IMR-90 (cell line): ENCODE data around the gene CRYBG2. TPM values are rescaled to one million over a fixed set of nuclear protein-coding genes. Genes with fewer than 3 reads are reported as not detected.

Experiments used
- ATAC-seq: fragments of 200-7000 bp; cut with Tn5 transposase; 2 replicates; pipeline ENCODE4 v1.9.1; 2020; ENCODE audit warnings: low read depth, mild to moderate bottlenecking, moderate library complexity
- BruUV-seq: library from RNA; stranded (reverse); fragments of 400-500 nt; replicated peaks from 2 replicates; lab custom pipeline; 2021; lab: Mats Ljungman, UMichigan
- CTCF ChIA-PET: fragments of 300-600 bp; formaldehyde crosslinking; extraction: SDS; loops from one replicate; lab custom pipeline; 2021; ENCODE audit warnings: antibody characterized with exemption; lab: Yijun Ruan, JAX
- POLR2A ChIA-PET: fragments of 300-600 bp; sonication (Branson Sonifier 250); formaldehyde crosslinking; loops from one replicate; lab custom pipeline; 2022; ENCODE audit warnings: antibody characterized with exemption; ENCODE audit not compliant: unreplicated experiment; lab: Charles Lee
- DNase-seq: peaks from one replicate; pipeline ENCODE4 v3.0.0; 2013
- H2AFZ ChIP-seq: replicated peaks from 2 replicates; pipeline ENCODE3; 2013; ENCODE audit warnings: low read length, mild to moderate bottlenecking; ENCODE audit not compliant: poor library complexity
- H2AK5ac ChIP-seq: 2 replicates; pipeline ENCODE4 v1.6.1; 2013; ENCODE audit warnings: low read depth, low read length, inconsistent platforms
- H2AK9ac ChIP-seq: replicated peaks from 2 replicates; pipeline ENCODE3; 2013; ENCODE audit warnings: mild to moderate bottlenecking, low read depth, low read length, moderate library complexity; ENCODE audit not compliant: poor library complexity
- H2BK120ac ChIP-seq: 2 replicates; pipeline ENCODE4 v1.6.1; 2013; ENCODE audit warnings: low read depth, low read length, inconsistent platforms
- H2BK15ac ChIP-seq: 3 replicates; pipeline ENCODE4 v1.6.1; 2013; ENCODE audit warnings: low read depth, low read length, inconsistent platforms
- H2BK20ac ChIP-seq: 2 replicates; pipeline ENCODE4 v1.6.1; 2013; ENCODE audit warnings: low read depth, mild to moderate bottlenecking, inconsistent platforms, low read length, moderate library complexity
- H2BK5ac ChIP-seq: 2 replicates; pipeline ENCODE4 v1.6.1; 2013; ENCODE audit warnings: mild to moderate bottlenecking, low read depth, low read length, inconsistent platforms; ENCODE audit not compliant: poor library complexity, severe bottlenecking
- H3K14ac ChIP-seq: replicated peaks from 2 replicates; pipeline ENCODE4 v1.6.1; 2013; ENCODE audit warnings: low read depth, low read length, inconsistent platforms
- H3K18ac ChIP-seq: 2 replicates; pipeline ENCODE4 v1.6.1; 2013; ENCODE audit warnings: low read depth, low read length, control low read depth
- H3K23ac ChIP-seq: 2 replicates; pipeline ENCODE4 v1.6.1; 2013; ENCODE audit warnings: low read depth, low read length, inconsistent platforms
- H3K27ac ChIP-seq: 2 replicates; pipeline ENCODE4 v1.5.1; 2013; ENCODE audit warnings: mild to moderate bottlenecking, control low read depth, low read length; ENCODE audit not compliant: insufficient read depth
- H3K27me3 ChIP-seq: 2 replicates; pipeline ENCODE4 v1.6.1; 2013; ENCODE audit warnings: low read length; ENCODE audit not compliant: control insufficient read depth, insufficient read depth
- H3K36me3 ChIP-seq: 2 replicates; pipeline ENCODE4 v1.6.1; 2013; ENCODE audit warnings: low read length, mixed read lengths; ENCODE audit not compliant: control insufficient read depth, insufficient read depth
- H3K4ac ChIP-seq: 2 replicates; pipeline ENCODE4 v1.6.1; 2013; ENCODE audit warnings: low read depth, low read length, inconsistent platforms
- H3K4me1 ChIP-seq: 2 replicates; pipeline ENCODE4 v1.6.1; 2013; ENCODE audit warnings: low read length, mixed read lengths; ENCODE audit not compliant: control insufficient read depth, insufficient read depth
- H3K4me2 ChIP-seq: 2 replicates; pipeline ENCODE4 v1.6.1; 2013; ENCODE audit warnings: low read depth, mild to moderate bottlenecking, control low read depth, low read length, moderate library complexity
- H3K4me3 ChIP-seq: 2 replicates; pipeline ENCODE4 v1.5.1; 2013; ENCODE audit warnings: low read depth, mild to moderate bottlenecking, control low read depth, low read length, moderate library complexity; ENCODE audit not compliant: insufficient read depth
- H3K56ac ChIP-seq: 2 replicates; pipeline ENCODE4 v1.6.1; 2013; ENCODE audit warnings: low read length, inconsistent platforms; ENCODE audit not compliant: insufficient read depth; ENCODE audit errors: extremely low read depth
- H3K79me1 ChIP-seq, 2 experiments: 2 replicates each; pipeline ENCODE4 v1.6.1; 2013; ENCODE audit warnings: low read length in 2 of 2, inconsistent platforms in 1 of 2, low read depth in 1 of 2
- H3K9ac ChIP-seq: 2 replicates; pipeline ENCODE4 v1.6.1; 2013; ENCODE audit warnings: low read depth, low read length, control low read depth
- H3K9me1 ChIP-seq: 2 replicates; pipeline ENCODE4 v1.6.1; 2013; ENCODE audit warnings: low read length, inconsistent platforms; ENCODE audit not compliant: insufficient read depth
- H3K9me3 ChIP-seq: 2 replicates; pipeline ENCODE4 v1.6.1; 2013; ENCODE audit warnings: low read length; ENCODE audit not compliant: control insufficient read depth, insufficient read depth
- H4K20me1 ChIP-seq: 2 replicates; pipeline ENCODE4 v1.6.1; 2013; ENCODE audit warnings: low read length, inconsistent platforms; ENCODE audit not compliant: insufficient read depth
- H4K5ac ChIP-seq: 2 replicates; pipeline ENCODE4 v1.6.1; 2013; ENCODE audit warnings: mild to moderate bottlenecking, low read depth, low read length, control low read depth
- H4K8ac ChIP-seq, 2 experiments: 2 replicates each; pipeline ENCODE4 v1.6.1; 2013; ENCODE audit warnings: low read depth in 2 of 2, low read length in 2 of 2, control low read depth in 1 of 2, inconsistent platforms in 1 of 2
- H4K91ac ChIP-seq: 2 replicates; pipeline ENCODE4 v1.6.1; 2013; ENCODE audit warnings: low read depth, low read length, inconsistent platforms; ENCODE audit not compliant: insufficient read depth
- CEBPB ChIP-seq: IDR thresholded peaks from 2 replicates; pipeline ENCODE4 v1.6.1; 2012; ENCODE audit warnings: low read depth, low read length, improper control_type of control experiment
- CHD1 ChIP-seq: IDR thresholded peaks from 2 replicates; pipeline ENCODE4 v1.6.1; 2012; ENCODE audit warnings: low read depth, low read length, improper control_type of control experiment
- FOS ChIP-seq: fragments of 150-350 bp; IDR thresholded peaks from 2 replicates; pipeline ENCODE4 v1.6.1; 2016; ENCODE audit warnings: low read depth, low read length
- MAZ ChIP-seq: IDR thresholded peaks from 2 replicates; pipeline ENCODE4 v1.6.1; 2012; ENCODE audit warnings: low read depth, mild to moderate bottlenecking, low read length, improper control_type of control experiment, moderate library complexity, borderline replicate concordance
- WGBS, 2 experiments: methylation state at CpG; one replicate each; pipeline versions ENCODE4 v1.1.5 to v1.1.7; 2013; ENCODE audit warnings: missing lambda C conversion rate in 2 of 2; ENCODE audit not compliant: insufficient read length in 1 of 2; ENCODE audit errors: extremely low coverage in 2 of 2; 5-methylcytosine and 5-hydroxymethylcytosine counted together
- dilution Hi-C: fragments of 300-500 bp; cut with HindIII; formaldehyde crosslinking; loops from one replicate; pipeline ENCODE4 v1.14.3; 2018; ENCODE audit warnings: low sequenced_read_pairs; ENCODE audit not compliant: unreplicated experiment
- in situ Hi-C: fragments of 300-500 bp; cut with MboI; formaldehyde crosslinking; loops from 3 replicates; pipeline ENCODE4 v1.14.3; 2019; ENCODE audit warnings: low sequenced_read_pairs, inconsistent platforms, mixed read lengths
- intact Hi-C: fragments of 100-400 bp; cut with micrococcal nuclease; formaldehyde crosslinking; loops from 2 replicates; pipeline ENCODE4 v1.10.0; 2022
- polyA plus RNA-seq, 3 experiments: library from polyadenylated mRNA; depleted of rRNA; stranded (reverse); fragments of >200 nt; gene quantifications; 2 replicates each; pipeline ENCODE4 v1.2.3, GENCODE V29; 2012; ENCODE audit warnings: low replicate concordance in 1 of 3
- total RNA-seq: library from RNA; depleted of rRNA; stranded (reverse); fragments of >200 nt; gene quantifications from 2 replicates; pipeline ENCODE4 v1.2.3, GENCODE V29; 2012

Gene CRYBG2
- total and polyA plus RNA-seq, 2 of the 4 experiments (the other 2 are of a cell fraction), result not detected

GRCh38 chr1:26373789-26374188 lies 19.9 kb upstream of the CRYBG2 start:
- 90% methylated on average over 1 of the region's 2 CpGs; no CpG with 5 or more reads in 1 of the 2 experiments for WGBS, 2 experiments
- H2BK5ac ChIP-seq, result no peak overlapping the region
- no peak overlapping the region for H2BK15ac ChIP-seq
- DNase-seq (no peak), ATAC-seq (no peak)
- peaks cover 5% of the 10 kb centered on the region; the same call in 1 of the 2 replicates for H3K27me3 ChIP-seq
- no peak overlapping the region for H3K23ac ChIP-seq
- no peak overlapping the region for H2BK120ac ChIP-seq
- H3K56ac ChIP-seq, result no peak overlapping the region
- peaks cover 7% of the 10 kb centered on the region for H3K9me1 ChIP-seq
- no peak overlapping the region for H4K8ac ChIP-seq
- peaks cover 10% of the 10 kb centered on the region for H3K4me1 ChIP-seq
- intact Hi-C loops, result no loop called here
- no TSS peak for BruUV-seq
- no peak overlapping the region for H2AFZ ChIP-seq
- H3K4me2 ChIP-seq, result no peak overlapping the region
- no peak overlapping the region for H4K5ac ChIP-seq
- H4K91ac ChIP-seq, result no peak overlapping the region
- no peak overlapping the region for H3K9ac ChIP-seq
- ChIA-PET POLR2A (no interaction called here), CTCF (no interaction called here)
- no peak for TF ChIP-seq MAZ
- no peak for TF ChIP-seq FOS
- TF ChIP-seq CEBPB, result no peak
- TF ChIP-seq CHD1, result no peak
- H3K9me3 ChIP-seq, result peaks cover 5% of the 10 kb centered on the region
- H3K18ac ChIP-seq, result no peak overlapping the region
- no peaks in the 10 kb centered on the region for H3K79me1 ChIP-seq
- dilution Hi-C loops, result no loop called here
- H4K20me1 ChIP-seq, result no peaks in the 10 kb centered on the region
- H3K27ac ChIP-seq, result no peak overlapping the region
- H3K14ac ChIP-seq, result no peak overlapping the region
- in situ Hi-C loops, result no loop called here
- H2AK5ac ChIP-seq, result no peak overlapping the region
- H3K36me3 ChIP-seq, result no peaks in the 10 kb centered on the region
- H3K4ac ChIP-seq, result no peak overlapping the region
- no peak overlapping the region for H2BK20ac ChIP-seq
- H2AK9ac ChIP-seq, result no peak overlapping the region
- no peak overlapping the region for H3K4me3 ChIP-seq
